ENCODE measurements around the gene ZNF407. TPM values are rescaled to one million over a fixed set of nuclear protein-coding genes. Genes with fewer than 3 reads are reported as not detected.
A peak's percentile ranks its signal among the peaks of the same experiment; 100 is the strongest.
"Not testable (repeated sequence)": the region's sequence is repeated elsewhere in the genome, so short reads cannot be mapped to it uniquely, and the experiment has no call there.

ZNF407 gene
- total RNA-seq, 2 donors from 2014 or later = 13.4 to 14.1 TPM

GRCh38 chr18:75083761-75084160, 486.1 kb downstream of the ZNF407 start:
- no peak for DNase-seq (ENCODE audit: low spot score)
- intact Hi-C loops (cut with DNase I) = no loop called here

DNA sequence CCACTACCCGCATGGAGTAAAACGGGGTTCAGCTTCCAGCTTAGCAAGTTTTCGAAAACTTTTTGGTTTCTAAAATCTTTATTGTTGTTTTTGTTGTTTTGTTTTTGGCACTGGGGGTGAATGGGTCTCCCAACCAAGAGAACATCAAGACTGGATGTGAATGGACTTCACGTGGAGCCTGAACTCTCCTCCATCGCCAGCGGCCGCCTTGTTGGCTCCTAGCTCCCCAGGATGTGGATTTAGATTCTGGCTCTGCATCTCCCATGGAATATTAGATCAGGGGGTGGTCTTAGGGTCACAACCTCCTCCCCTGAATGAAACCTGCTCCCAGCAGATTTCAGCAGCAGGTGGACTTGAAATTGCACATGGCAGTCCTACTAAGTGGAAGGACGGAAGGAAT, 488.0 kb downstream of the ZNF407 start:
- DNase-seq (ENCODE audit: low spot score); intact Hi-C loops (cut with DNase I): not testable (repeated sequence)

- intact Hi-C loops (cut with DNase I) = no loop called here
- DNase-seq (ENCODE audit: low spot score) = no peak
Observed at GRCh38 chr18:75086494-75087034, 488.9 kb downstream of the ZNF407 start.

DNA sequence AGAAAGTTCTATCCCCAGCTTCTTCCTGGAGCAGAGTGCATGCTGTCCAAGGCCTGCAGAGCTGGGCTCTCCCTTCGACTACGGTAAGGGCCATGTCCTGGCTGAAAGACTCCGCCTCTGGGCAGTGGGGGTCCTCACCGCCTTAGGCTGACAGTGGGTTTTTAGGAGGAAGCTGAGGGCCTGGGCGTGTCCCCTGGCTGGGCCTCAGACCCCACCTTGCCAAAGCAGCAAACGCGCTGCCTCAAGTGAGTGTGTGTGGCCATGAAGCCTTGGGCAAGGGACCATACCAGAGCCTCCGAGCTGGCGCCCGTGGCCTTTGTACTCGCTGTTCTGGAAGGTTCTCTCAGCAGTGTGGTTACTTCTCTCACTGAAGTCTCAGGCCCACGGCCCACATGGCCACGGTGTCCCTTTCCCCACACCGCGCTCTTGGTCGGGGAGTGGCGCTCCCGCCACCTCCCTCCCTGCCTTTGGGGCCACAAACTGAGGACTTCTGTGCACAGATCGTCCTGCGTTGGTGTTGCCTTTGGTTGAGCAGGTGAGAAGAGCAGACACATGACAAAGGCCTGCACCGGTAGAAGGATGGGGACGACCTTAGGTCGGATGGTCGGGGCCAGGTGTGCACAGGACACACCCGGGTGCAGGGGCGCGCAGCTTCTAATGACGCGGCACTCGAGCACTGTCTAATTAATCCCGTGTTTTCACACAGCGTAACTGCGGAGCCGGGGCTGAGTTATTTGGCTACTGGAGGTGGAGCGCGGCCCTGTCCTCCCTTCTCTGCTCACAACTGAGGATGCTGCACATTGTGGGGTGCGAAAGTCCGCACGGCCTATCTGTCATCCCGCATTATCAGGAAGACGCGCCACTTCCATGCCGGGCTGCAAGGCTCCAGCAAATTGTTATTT, 489.7 kb downstream of the ZNF407 start:
- intact Hi-C loops (cut with DNase I) = no loop called here
- no peak for DNase-seq (ENCODE audit: low spot score)

- no peak for DNase-seq (ENCODE audit: low spot score)
Observed at GRCh38 chr18:75088021-75088506, 490.4 kb downstream of the ZNF407 start.

DNA sequence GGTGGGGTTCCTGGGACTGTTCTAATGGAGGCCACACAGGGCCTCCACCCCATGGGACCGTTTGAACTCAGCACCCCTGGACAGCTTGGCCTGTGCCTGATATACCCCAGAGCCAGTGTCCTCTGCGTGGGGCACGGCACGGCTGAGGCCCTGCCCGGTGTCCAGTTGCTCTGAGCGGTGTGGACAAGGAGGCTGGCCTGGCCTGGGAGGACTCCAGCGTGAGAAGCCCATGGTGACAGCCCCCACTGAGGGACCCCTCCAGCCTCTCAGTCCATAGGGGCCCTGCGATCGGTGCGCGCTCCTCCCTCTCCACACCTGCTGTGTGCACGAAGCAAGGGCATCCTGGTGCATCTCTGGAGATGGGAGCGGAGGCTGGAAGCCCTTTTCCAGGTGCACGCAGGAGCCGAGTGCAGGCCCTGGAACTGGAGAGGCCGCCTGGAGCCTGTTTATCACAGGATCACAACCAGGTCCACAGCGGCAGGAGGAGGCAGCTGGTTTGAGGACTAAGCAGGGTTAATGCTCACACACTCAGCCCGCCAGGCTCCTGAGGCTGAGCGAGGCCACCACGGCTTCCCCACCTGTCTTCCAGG, 491.0 kb downstream of the ZNF407 start:
- intact Hi-C loops (cut with DNase I) = no loop called here
- no peak for DNase-seq (ENCODE audit: low spot score)

More at GRCh38 chr18:75088021-75088506, 490.4 kb downstream of the ZNF407 start:
- intact Hi-C loops (cut with DNase I) = no loop called here

DNA sequence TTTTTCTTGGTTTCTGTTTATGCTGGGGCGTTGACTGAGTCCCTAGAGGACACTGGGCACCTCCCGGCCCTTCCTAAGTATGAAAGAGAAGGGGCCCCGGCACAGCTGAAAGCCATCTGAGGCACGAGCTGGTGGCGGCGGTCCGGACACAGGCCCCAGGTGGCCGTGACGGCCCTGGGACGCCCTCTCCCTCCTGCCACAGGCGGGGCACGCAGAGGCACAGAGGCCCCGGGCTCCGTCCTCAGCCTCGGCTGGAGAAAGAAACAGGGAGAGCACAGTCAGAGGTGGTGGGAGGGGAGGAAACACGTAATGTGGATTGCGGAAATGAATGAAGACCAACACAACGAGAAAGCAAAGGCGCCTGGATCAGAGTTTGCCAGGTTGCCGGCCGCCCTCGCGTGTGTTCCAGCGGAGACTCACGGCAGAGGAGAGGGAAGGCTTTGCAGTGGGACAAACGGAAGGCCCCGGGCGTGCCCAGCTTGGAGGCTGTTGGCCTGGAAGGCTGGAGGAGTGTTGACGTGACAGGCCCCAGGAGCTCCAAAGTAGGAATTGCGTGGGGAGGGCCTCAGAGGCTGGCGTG, 492.2 kb downstream of the ZNF407 start:
- DNase-seq (ENCODE audit: low spot score) = no peak
- intact Hi-C loops (cut with DNase I) = loop anchor here in 1 of 2 donors (5.0 kb wide), 1 partner anchor 638 kb away; no protein-coding TSS in a partner anchor

GRCh38 chr18:75090336-75090735, 492.7 kb downstream of the ZNF407 start:
- DNase-seq (ENCODE audit: low spot score) = peak; percentile 81
- intact Hi-C loops (cut with DNase I) = loop anchor here in 1 of 2 donors (5.0 kb wide), 1 partner anchor 638 kb away; no protein-coding TSS in a partner anchor

GRCh38 chr18:75097491-75098225, 500.0 kb downstream of the ZNF407 start:
- DNase-seq (ENCODE audit: low spot score) = peak; percentile 49
- intact Hi-C loops (cut with DNase I) = no loop called here

DNA sequence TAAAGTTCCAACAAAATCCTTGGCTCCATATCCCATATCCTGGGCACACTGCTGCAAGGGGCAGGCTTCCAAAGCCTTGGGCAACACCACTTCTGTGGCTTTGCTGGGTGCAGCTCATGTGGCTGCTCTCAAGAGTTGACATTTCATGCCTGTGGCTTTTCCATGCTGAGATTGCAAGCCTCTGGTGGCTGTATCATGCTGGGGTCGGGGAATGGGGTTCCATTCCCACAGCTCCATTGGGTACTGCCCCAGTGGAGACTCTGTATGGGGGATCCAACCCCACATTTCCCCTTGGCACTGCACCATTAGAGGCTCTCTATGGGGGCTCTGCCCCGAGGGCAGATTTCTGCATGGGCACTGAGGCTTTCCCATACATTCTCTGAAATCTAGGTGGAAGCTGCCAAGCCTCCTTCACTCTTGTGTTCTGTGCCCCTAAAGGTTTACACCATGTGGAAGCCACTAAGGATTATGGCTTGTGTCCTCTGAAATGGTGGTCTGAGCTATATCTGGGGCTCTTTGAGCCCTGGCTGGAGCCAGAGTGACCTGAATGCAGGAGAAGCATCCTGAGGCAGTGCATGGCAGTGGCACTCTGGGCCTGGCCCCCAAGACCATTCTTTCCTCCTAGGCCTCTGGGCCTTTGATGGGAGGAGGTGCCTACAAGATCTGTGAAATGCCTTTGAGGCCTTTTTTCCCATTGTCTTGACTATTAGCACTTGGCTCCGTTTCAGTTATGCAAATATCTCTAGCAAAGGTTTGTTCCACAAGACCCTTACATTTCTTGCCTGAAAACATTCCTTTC, 503.4 kb downstream of the ZNF407 start:
- intact Hi-C loops (cut with DNase I) = no loop called here
- peak; percentile 50 for DNase-seq (ENCODE audit: low spot score)

GRCh38 chr18:75101916-75102315, 504.2 kb downstream of the ZNF407 start:
- intact Hi-C loops (cut with DNase I) = no loop called here
- no peak for DNase-seq (ENCODE audit: low spot score)

DNA sequence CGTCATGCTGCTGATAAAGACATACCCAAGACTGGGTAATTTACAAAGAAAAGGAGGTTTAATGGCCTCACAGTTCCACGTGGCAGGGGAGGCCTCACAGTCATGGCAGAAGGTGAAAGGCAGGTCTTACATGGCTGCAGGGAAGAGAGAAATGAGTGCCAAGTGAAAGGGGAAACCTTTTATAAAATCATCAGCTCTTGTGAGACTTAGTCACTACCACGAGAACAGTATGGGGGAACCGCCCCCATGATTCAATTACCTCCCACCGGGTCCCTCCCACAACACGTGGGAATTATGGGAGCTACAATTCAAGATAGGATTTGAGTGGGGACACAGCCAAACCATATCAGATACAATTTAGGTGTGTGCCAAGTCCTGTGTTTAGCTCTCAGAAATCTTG, 506.4 kb downstream of the ZNF407 start:
- peak; percentile 2 for DNase-seq (ENCODE audit: low spot score)
- intact Hi-C loops (cut with DNase I) = not testable (repeated sequence)

DNA sequence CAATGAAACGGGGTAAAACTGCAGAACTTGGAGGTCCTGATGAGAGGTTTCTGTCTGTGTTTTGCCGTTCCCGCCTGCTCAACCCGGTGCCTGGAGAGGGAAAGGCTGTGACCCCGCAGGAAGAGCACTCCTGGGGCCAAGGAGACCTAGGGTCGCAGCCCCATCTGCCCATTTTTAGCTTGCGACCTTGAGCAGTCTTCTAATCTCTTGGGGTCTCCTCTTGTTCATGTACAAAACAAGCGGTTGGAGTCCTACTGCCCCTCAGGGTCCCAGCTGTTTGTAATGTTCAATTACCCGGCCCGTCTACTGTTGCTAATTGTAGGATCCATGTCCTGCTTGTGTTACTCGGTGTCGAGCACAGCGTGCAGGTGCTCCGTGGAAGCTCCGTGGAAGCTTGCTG, 506.8 kb downstream of the ZNF407 start:
- peak; percentile 43 for DNase-seq (ENCODE audit: low spot score)

GRCh38 chr18:75105551-75106254, 508.0 kb downstream of the ZNF407 start:
- intact Hi-C loops (cut with DNase I) = no loop called here
- peak; percentile 77 for DNase-seq (ENCODE audit: low spot score)

More for the DNA sequence above, 506.8 kb downstream of the ZNF407 start:
- intact Hi-C loops (cut with DNase I) = no loop called here

- intact Hi-C loops (cut with DNase I) = no loop called here
- DNase-seq (ENCODE audit: low spot score) = peak; percentile 62
Observed at GRCh38 chr18:75106746-75107145, 509.1 kb downstream of the ZNF407 start.

- DNase-seq (ENCODE audit: low spot score) = peak; percentile 67
- intact Hi-C loops (cut with DNase I) = no loop called here
Observed at GRCh38 chr18:75107196-75107930, 509.7 kb downstream of the ZNF407 start.

- peak; percentile 41 for DNase-seq (ENCODE audit: low spot score)
- intact Hi-C loops (cut with DNase I) = no loop called here
Observed at GRCh38 chr18:75107931-75108276, 510.2 kb downstream of the ZNF407 start.

Data from posterior vena cava (tissue), 2 donors.